Measurements from ENCODE around the gene FOXJ3. TPM values are rescaled to one million over a fixed set of nuclear protein-coding genes. Genes with fewer than 3 reads are reported as not detected.
A peak's percentile ranks its signal among the peaks of the same experiment; 100 is the strongest.

FOXJ3 gene
- total RNA-seq, 1 donor from 2014 or later: 13.2 TPM

DNA sequence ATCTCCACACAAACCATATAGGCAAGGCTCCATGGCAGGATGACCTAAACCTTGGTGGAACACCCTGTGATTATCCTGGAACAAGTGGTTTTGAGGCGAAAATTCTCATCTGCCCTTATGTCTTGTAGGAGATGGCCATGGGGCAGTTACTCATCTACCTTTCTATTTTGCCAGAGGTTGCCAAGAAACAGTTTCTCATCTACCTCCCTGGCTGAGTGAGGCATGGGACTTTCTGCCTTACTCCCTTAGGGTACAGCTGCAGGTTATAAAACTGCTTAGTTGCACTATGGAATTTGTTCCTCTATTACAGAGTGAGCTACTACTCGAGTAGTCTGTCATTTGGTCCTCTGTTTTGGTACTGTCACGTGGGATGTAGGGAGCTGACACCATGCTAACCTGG is 139.2 kb downstream of the FOXJ3 start:
- Histone ChIP-seq H3K4me3 (ENCODE audit: low read depth, low read length) (no peak overlapping the region), H3K36me3 (ENCODE audit: control insufficient read depth, insufficient read depth, low read length) (peaks cover 7% of the 10 kb centered on the region), H3K27me3 (ENCODE audit: control insufficient read depth, insufficient read depth, low read length) (no peaks in the 10 kb centered on the region)
- FAIRE-seq: no peak
- TF ChIP-seq, protein P1, sequence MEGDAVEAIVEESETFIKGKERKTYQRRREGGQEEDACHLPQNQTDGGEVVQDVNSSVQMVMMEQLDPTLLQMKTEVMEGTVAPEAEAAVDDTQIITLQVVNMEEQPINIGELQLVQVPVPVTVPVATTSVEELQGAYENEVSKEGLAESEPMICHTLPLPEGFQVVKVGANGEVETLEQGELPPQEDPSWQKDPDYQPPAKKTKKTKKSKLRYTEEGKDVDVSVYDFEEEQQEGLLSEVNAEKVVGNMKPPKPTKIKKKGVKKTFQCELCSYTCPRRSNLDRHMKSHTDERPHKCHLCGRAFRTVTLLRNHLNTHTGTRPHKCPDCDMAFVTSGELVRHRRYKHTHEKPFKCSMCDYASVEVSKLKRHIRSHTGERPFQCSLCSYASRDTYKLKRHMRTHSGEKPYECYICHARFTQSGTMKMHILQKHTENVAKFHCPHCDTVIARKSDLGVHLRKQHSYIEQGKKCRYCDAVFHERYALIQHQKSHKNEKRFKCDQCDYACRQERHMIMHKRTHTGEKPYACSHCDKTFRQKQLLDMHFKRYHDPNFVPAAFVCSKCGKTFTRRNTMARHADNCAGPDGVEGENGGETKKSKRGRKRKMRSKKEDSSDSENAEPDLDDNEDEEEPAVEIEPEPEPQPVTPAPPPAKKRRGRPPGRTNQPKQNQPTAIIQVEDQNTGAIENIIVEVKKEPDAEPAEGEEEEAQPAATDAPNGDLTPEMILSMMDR (IDR thresholded peaks at IDR 0.05; ENCODE audit: insufficient read depth, low read length, severe bottlenecking): no peak
- peak; percentile 43 for DNase-seq (ENCODE audit: low read depth)

DNA sequence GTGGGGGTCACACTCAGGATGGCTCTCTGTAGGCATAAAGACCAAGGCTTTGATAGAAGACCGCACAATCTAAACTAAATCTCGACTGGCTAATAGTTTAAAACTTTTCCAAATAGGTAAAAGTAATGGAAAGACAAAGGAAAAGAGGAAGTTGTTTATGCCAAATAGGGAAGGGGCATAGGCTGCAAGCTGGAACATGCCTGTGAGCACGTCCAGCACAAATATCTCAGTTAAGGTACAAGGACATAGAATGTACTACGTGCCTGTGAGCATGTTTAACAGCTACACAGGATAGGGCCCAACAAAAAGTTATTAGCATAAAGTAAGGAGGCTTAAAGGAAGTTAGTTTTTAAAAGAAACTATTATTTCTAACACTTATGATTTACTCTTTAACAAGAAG is 142.9 kb downstream of the FOXJ3 start:
- no peaks in the 10 kb centered on the region for H3K27me3 ChIP-seq (ENCODE audit: control insufficient read depth, insufficient read depth, low read length)
- no peak overlapping the region for H3K4me3 ChIP-seq (ENCODE audit: low read depth, low read length)
- peaks cover 5% of the 10 kb centered on the region for H3K36me3 ChIP-seq (ENCODE audit: control insufficient read depth, insufficient read depth, low read length)
- no peak for FAIRE-seq
- DNase-seq (ENCODE audit: low read depth): peak; percentile 69
- TF ChIP-seq, protein P1 (IDR thresholded peaks at IDR 0.05; ENCODE audit: insufficient read depth, low read length, severe bottlenecking): no peak

DNA sequence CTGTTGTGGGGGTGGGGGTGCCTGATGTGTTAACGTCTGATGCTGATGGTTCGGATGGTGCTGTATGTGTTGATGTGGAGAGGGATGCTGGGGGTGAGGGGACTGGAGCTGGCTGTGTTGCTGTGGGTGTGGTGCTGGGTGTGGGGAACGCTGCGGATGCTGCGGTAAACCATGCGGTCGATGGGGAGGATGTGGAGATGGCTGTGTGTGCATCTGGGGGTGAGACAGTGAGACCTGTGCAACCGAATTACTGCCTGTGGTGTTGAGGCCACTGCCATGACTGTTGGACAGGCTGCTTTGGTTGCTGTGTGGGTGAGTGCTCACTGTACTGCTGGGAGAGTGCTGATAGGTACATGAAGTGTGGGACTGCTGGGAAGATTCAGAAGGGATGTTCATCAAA is 143.7 kb downstream of the FOXJ3 start:
- TF ChIP-seq, protein P1 (IDR thresholded peaks at IDR 0.05; ENCODE audit: insufficient read depth, low read length, severe bottlenecking): no peak
- no peak overlapping the region for H3K4me3 ChIP-seq (ENCODE audit: low read depth, low read length)
- H3K27me3 ChIP-seq (ENCODE audit: control insufficient read depth, insufficient read depth, low read length): no peaks in the 10 kb centered on the region
- no peak for DNase-seq (ENCODE audit: low read depth)
- no peak for FAIRE-seq
- peaks cover 5% of the 10 kb centered on the region for H3K36me3 ChIP-seq (ENCODE audit: control insufficient read depth, insufficient read depth, low read length)

DNA sequence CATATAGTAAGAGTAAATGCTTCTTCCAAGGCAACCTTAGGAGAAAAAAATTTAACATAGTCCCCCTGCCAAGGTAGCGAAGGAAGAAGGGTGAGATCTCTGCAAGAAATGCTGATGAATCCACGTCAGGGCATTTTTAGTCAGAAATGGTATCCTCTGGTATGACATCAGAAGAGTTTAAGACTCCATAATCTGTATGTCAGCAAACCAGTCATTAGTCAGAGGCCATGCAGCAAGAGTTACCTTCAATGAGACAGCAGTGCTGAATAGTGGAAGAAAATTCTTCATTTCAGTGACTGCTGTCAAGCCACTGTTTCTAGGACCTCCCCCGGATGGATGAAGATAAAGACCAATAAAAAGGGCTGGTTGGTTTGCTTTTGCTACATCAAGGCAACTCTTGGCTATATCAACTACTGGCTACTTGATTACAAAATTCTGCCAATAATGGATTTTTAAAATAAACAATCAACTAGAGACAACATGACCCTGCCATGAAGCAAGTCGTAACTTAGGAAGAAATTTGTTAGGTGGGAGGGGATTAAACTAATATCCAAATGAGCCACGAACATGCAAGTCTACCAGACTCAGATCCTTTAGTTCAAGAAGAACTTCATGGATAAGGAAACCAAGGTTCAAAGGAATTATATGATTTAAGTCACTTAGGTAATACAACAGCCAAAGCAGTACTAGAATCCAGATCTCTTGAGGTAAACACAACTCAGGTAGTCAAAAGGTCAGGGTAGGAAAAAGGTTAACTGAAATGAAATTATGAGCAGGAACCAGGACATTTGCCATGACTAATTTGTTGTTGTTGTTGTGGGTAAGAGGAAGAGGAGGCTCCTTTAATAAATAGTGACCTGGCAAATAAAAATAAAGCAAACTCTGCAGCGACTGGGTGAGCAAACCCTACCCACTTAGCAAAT is 144.8 kb downstream of the FOXJ3 start:
- DNase-seq (ENCODE audit: low read depth) (no peak), FAIRE-seq (no peak)
- no peak overlapping the region for H3K4me3 ChIP-seq (ENCODE audit: low read depth, low read length)
- no peaks in the 10 kb centered on the region for H3K27me3 ChIP-seq (ENCODE audit: control insufficient read depth, insufficient read depth, low read length)
- H3K36me3 ChIP-seq (ENCODE audit: control insufficient read depth, insufficient read depth, low read length): peaks cover 5% of the 10 kb centered on the region
- TF ChIP-seq, protein P1 (IDR thresholded peaks at IDR 0.05; ENCODE audit: insufficient read depth, low read length, severe bottlenecking): no peak

DNA sequence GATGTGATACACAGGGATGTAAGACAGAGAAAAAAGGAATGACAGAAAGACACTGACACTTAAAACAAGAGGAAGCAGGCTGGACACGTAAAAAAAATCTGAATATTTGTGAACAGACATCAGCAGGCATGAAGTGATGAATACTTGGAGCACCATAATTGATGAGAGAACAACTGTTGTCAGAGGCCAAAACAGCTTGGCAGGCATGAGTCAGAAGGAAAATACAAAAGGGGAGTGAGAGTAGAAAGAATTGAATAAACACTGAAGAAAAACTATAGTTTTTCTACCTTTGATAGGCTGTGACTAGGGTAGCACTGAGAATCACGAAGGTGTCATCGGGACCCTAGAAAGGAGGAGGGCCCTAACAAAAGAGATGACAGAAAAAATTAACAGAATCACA is 148.9 kb downstream of the FOXJ3 start:
- TF ChIP-seq, protein P1 (IDR thresholded peaks at IDR 0.05; ENCODE audit: insufficient read depth, low read length, severe bottlenecking): no peak
- no peak for FAIRE-seq
- Histone ChIP-seq H3K36me3 (ENCODE audit: control insufficient read depth, insufficient read depth, low read length) (peaks cover 2% of the 10 kb centered on the region), H3K4me3 (ENCODE audit: low read depth, low read length) (no peak overlapping the region), H3K27me3 (ENCODE audit: control insufficient read depth, insufficient read depth, low read length) (no peaks in the 10 kb centered on the region)
- peak; percentile 44 for DNase-seq (ENCODE audit: low read depth)

Measured in bronchial epithelial cell (primary cell).